IMR-90 (cell line): ENCODE results near the gene PIP5K1B. TPM values are rescaled to one million over a fixed set of nuclear protein-coding genes. Genes with fewer than 3 reads are reported as not detected.

ENCODE experiments used
- ATAC-seq: fragments of 200-7000 bp; cut with Tn5 transposase; 2 replicates; pipeline ENCODE4 v1.9.1; 2020; ENCODE audit warnings: low read depth, mild to moderate bottlenecking, moderate library complexity
- BruUV-seq: library from RNA; stranded (reverse); fragments of 400-500 nt; replicated peaks from 2 replicates; lab custom pipeline; 2021; lab: Mats Ljungman, UMichigan
- CTCF ChIA-PET: fragments of 300-600 bp; formaldehyde crosslinking; extraction: SDS; loops from one replicate; lab custom pipeline; 2021; ENCODE audit warnings: antibody characterized with exemption; lab: Yijun Ruan, JAX
- POLR2A ChIA-PET: fragments of 300-600 bp; sonication (Branson Sonifier 250); formaldehyde crosslinking; loops from one replicate; lab custom pipeline; 2022; ENCODE audit warnings: antibody characterized with exemption; ENCODE audit not compliant: unreplicated experiment; lab: Charles Lee
- DNase-seq: peaks from one replicate; pipeline ENCODE4 v3.0.0; 2013
- H2AFZ ChIP-seq: replicated peaks from 2 replicates; pipeline ENCODE3; 2013; ENCODE audit warnings: low read length, mild to moderate bottlenecking; ENCODE audit not compliant: poor library complexity
- H2AK5ac ChIP-seq: 2 replicates; pipeline ENCODE4 v1.6.1; 2013; ENCODE audit warnings: low read depth, low read length, inconsistent platforms
- H2AK9ac ChIP-seq: replicated peaks from 2 replicates; pipeline ENCODE3; 2013; ENCODE audit warnings: mild to moderate bottlenecking, low read depth, low read length, moderate library complexity; ENCODE audit not compliant: poor library complexity
- H2BK120ac ChIP-seq: 2 replicates; pipeline ENCODE4 v1.6.1; 2013; ENCODE audit warnings: low read depth, low read length, inconsistent platforms
- H2BK15ac ChIP-seq: 3 replicates; pipeline ENCODE4 v1.6.1; 2013; ENCODE audit warnings: low read depth, low read length, inconsistent platforms
- H2BK20ac ChIP-seq: 2 replicates; pipeline ENCODE4 v1.6.1; 2013; ENCODE audit warnings: low read depth, mild to moderate bottlenecking, inconsistent platforms, low read length, moderate library complexity
- H2BK5ac ChIP-seq: 2 replicates; pipeline ENCODE4 v1.6.1; 2013; ENCODE audit warnings: mild to moderate bottlenecking, low read depth, low read length, inconsistent platforms; ENCODE audit not compliant: poor library complexity, severe bottlenecking
- H3K14ac ChIP-seq: replicated peaks from 2 replicates; pipeline ENCODE4 v1.6.1; 2013; ENCODE audit warnings: low read depth, low read length, inconsistent platforms
- H3K18ac ChIP-seq: 2 replicates; pipeline ENCODE4 v1.6.1; 2013; ENCODE audit warnings: low read depth, low read length, control low read depth
- H3K23ac ChIP-seq: 2 replicates; pipeline ENCODE4 v1.6.1; 2013; ENCODE audit warnings: low read depth, low read length, inconsistent platforms
- H3K27ac ChIP-seq: 2 replicates; pipeline ENCODE4 v1.5.1; 2013; ENCODE audit warnings: mild to moderate bottlenecking, control low read depth, low read length; ENCODE audit not compliant: insufficient read depth
- H3K27me3 ChIP-seq: 2 replicates; pipeline ENCODE4 v1.6.1; 2013; ENCODE audit warnings: low read length; ENCODE audit not compliant: control insufficient read depth, insufficient read depth
- H3K36me3 ChIP-seq: 2 replicates; pipeline ENCODE4 v1.6.1; 2013; ENCODE audit warnings: low read length, mixed read lengths; ENCODE audit not compliant: control insufficient read depth, insufficient read depth
- H3K4ac ChIP-seq: 2 replicates; pipeline ENCODE4 v1.6.1; 2013; ENCODE audit warnings: low read depth, low read length, inconsistent platforms
- H3K4me1 ChIP-seq: 2 replicates; pipeline ENCODE4 v1.6.1; 2013; ENCODE audit warnings: low read length, mixed read lengths; ENCODE audit not compliant: control insufficient read depth, insufficient read depth
- H3K4me2 ChIP-seq: 2 replicates; pipeline ENCODE4 v1.6.1; 2013; ENCODE audit warnings: low read depth, mild to moderate bottlenecking, control low read depth, low read length, moderate library complexity
- H3K4me3 ChIP-seq: 2 replicates; pipeline ENCODE4 v1.5.1; 2013; ENCODE audit warnings: low read depth, mild to moderate bottlenecking, control low read depth, low read length, moderate library complexity; ENCODE audit not compliant: insufficient read depth
- H3K56ac ChIP-seq: 2 replicates; pipeline ENCODE4 v1.6.1; 2013; ENCODE audit warnings: low read length, inconsistent platforms; ENCODE audit not compliant: insufficient read depth; ENCODE audit errors: extremely low read depth
- H3K79me1 ChIP-seq, 2 experiments: 2 replicates each; pipeline ENCODE4 v1.6.1; 2013; ENCODE audit warnings: low read length in 2 of 2, inconsistent platforms in 1 of 2, low read depth in 1 of 2
- H3K9ac ChIP-seq: 2 replicates; pipeline ENCODE4 v1.6.1; 2013; ENCODE audit warnings: low read depth, low read length, control low read depth
- H3K9me1 ChIP-seq: 2 replicates; pipeline ENCODE4 v1.6.1; 2013; ENCODE audit warnings: low read length, inconsistent platforms; ENCODE audit not compliant: insufficient read depth
- H3K9me3 ChIP-seq: 2 replicates; pipeline ENCODE4 v1.6.1; 2013; ENCODE audit warnings: low read length; ENCODE audit not compliant: control insufficient read depth, insufficient read depth
- H4K20me1 ChIP-seq: 2 replicates; pipeline ENCODE4 v1.6.1; 2013; ENCODE audit warnings: low read length, inconsistent platforms; ENCODE audit not compliant: insufficient read depth
- H4K5ac ChIP-seq: 2 replicates; pipeline ENCODE4 v1.6.1; 2013; ENCODE audit warnings: mild to moderate bottlenecking, low read depth, low read length, control low read depth
- H4K8ac ChIP-seq, 2 experiments: 2 replicates each; pipeline ENCODE4 v1.6.1; 2013; ENCODE audit warnings: low read depth in 2 of 2, low read length in 2 of 2, control low read depth in 1 of 2, inconsistent platforms in 1 of 2
- H4K91ac ChIP-seq: 2 replicates; pipeline ENCODE4 v1.6.1; 2013; ENCODE audit warnings: low read depth, low read length, inconsistent platforms; ENCODE audit not compliant: insufficient read depth
- MAZ ChIP-seq: IDR thresholded peaks from 2 replicates; pipeline ENCODE4 v1.6.1; 2012; ENCODE audit warnings: low read depth, mild to moderate bottlenecking, low read length, improper control_type of control experiment, moderate library complexity, borderline replicate concordance
- WGBS, 2 experiments: methylation state at CpG; one replicate each; pipeline versions ENCODE4 v1.1.5 to v1.1.7; 2013; ENCODE audit warnings: missing lambda C conversion rate in 2 of 2; ENCODE audit not compliant: insufficient read length in 1 of 2; ENCODE audit errors: extremely low coverage in 2 of 2; 5-methylcytosine and 5-hydroxymethylcytosine counted together
- dilution Hi-C: fragments of 300-500 bp; cut with HindIII; formaldehyde crosslinking; loops from one replicate; pipeline ENCODE4 v1.14.3; 2018; ENCODE audit warnings: low sequenced_read_pairs; ENCODE audit not compliant: unreplicated experiment
- in situ Hi-C: fragments of 300-500 bp; cut with MboI; formaldehyde crosslinking; loops from 3 replicates; pipeline ENCODE4 v1.14.3; 2019; ENCODE audit warnings: low sequenced_read_pairs, inconsistent platforms, mixed read lengths
- intact Hi-C: fragments of 100-400 bp; cut with micrococcal nuclease; formaldehyde crosslinking; loops from 2 replicates; pipeline ENCODE4 v1.10.0; 2022
- polyA plus RNA-seq, 3 experiments: library from polyadenylated mRNA; depleted of rRNA; stranded (reverse); fragments of >200 nt; gene quantifications; 2 replicates each; pipeline ENCODE4 v1.2.3, GENCODE V29; 2012; ENCODE audit warnings: low replicate concordance in 1 of 3
- total RNA-seq: library from RNA; depleted of rRNA; stranded (reverse); fragments of >200 nt; gene quantifications from 2 replicates; pipeline ENCODE4 v1.2.3, GENCODE V29; 2012

Gene PIP5K1B
- total and polyA plus RNA-seq, 2 of the 4 experiments (the other 2 are of a cell fraction), result not detected

DNA sequence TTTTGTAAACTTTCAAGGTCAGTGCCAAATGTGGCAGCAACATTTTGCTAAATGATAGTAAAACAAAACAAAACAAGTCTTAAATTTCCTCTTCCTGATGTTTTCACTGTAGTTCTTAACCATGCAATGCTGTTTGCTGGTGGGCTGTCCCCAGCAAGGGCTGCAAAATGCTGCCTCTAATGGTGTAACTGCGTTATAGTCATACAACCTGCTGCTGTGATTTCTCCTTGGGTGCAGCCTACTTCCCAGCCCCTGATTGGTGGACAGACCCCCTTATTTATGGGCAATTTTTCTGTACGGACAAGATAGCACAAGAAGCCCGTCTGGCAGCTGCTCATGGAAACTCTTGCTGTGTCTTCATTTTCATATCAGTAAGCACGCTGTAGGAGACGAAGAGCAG lies 26.6 kb upstream of the PIP5K1B start:
- ATAC-seq, result peak; percentile 46; the same call in 1 of the 2 replicates
- no peak overlapping the region for H3K4me3 ChIP-seq
- H3K14ac ChIP-seq, result no peak overlapping the region
- no peaks in the 10 kb centered on the region for H4K20me1 ChIP-seq
- H2BK120ac ChIP-seq, result no peak overlapping the region
- no peaks in the 10 kb centered on the region for H3K79me1 ChIP-seq
- no peak overlapping the region for H3K56ac ChIP-seq
- dilution Hi-C loops, result no loop called here
- no peaks in the 10 kb centered on the region for H3K36me3 ChIP-seq
- no peak overlapping the region for H4K8ac ChIP-seq
- DNase-seq, result peak; percentile 2
- no peaks in the 10 kb centered on the region; the same call in 1 of the 2 replicates for H3K27me3 ChIP-seq
- H2AK9ac ChIP-seq, result no peak overlapping the region
- H3K9me3 ChIP-seq, result no peaks in the 10 kb centered on the region
- H3K4me1 ChIP-seq, result no peaks in the 10 kb centered on the region
- H2AK5ac ChIP-seq, result no peak overlapping the region
- in situ Hi-C loops, result no loop called here
- no peak overlapping the region for H4K91ac ChIP-seq
- H2BK5ac ChIP-seq, result no peak overlapping the region
- H3K23ac ChIP-seq, result no peak overlapping the region
- intact Hi-C loops, result loop anchor here (10.0 kb wide), 1 partner anchor 186 kb away; no protein-coding TSS in a partner anchor
- ChIA-PET POLR2A (no interaction called here), CTCF (no interaction called here)
- no peak overlapping the region for H2BK20ac ChIP-seq
- no peak overlapping the region for H3K9ac ChIP-seq
- no peak overlapping the region for H4K5ac ChIP-seq
- TF ChIP-seq MAZ, result no peak
- no peak overlapping the region for H2BK15ac ChIP-seq
- no peak overlapping the region for H3K4me2 ChIP-seq
- no TSS peak for BruUV-seq
- no peak overlapping the region for H3K4ac ChIP-seq
- H3K18ac ChIP-seq, result no peak overlapping the region
- peaks cover 3% of the 10 kb centered on the region; the same call in 1 of the 2 replicates for H3K9me1 ChIP-seq
- 0% methylated on average over 3 of the region's 5 CpGs; no CpG with 5 or more reads in 1 of the 2 experiments for WGBS, 2 experiments
- H2AFZ ChIP-seq, result no peak overlapping the region
- H3K27ac ChIP-seq, result no peak overlapping the region
